PC-9 (cell line): ENCODE results near the gene SLC44A1.

Source experiments
- CTCF ChIP-seq: fragments of 200-600 bp; sonication (generic); conservative IDR thresholded peaks from 2 replicates; pipeline ENCODE4 v1.6.1; 2017; ENCODE audit warnings: mixed run types, antibody characterized with exemption, mild to moderate bottlenecking, moderate library complexity
- EZH2 ChIP-seq: fragments of 200-600 bp; sonication (generic); IDR thresholded peaks from 2 replicates; pipeline ENCODE4 v1.8.0; 2017; ENCODE audit warnings: antibody characterized with exemption, low read depth

- no peak for TF ChIP-seq CTCF
- TF ChIP-seq EZH2: no peak
Measured at GRCh38 chr9:105219291-105219805, 25.1 kb upstream of the SLC44A1 start.
